ENCODE data around the gene ENAM. TPM values are rescaled to one million over a fixed set of nuclear protein-coding genes. Genes with fewer than 3 reads are reported as not detected.
"Not testable (repeated sequence)": the region's sequence is repeated elsewhere in the genome, so short reads cannot be mapped to it uniquely, and the experiment has no call there.

ENAM gene
- total and polyA plus RNA-seq, 2 experiments from 2014 or later = not detected

DNA sequence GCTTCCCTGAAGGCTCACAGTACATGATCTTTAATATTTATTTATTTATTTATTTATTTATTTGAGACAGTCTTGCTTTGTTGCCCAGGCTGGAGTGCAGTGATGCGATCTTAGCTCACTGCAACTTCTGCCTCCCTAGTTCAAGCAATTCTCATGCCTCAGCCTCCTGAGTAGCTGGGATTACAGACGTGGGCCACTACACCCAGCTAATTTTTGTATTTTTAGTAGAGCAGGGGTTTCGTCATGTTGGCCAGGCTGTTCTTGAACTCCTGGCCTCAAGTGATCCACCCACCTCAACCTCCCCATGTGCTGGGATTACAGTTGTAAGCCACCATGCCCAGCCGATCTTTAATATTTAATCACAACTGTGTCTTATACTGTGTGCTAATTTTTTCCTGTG is 22.2 kb downstream of the ENAM start:
- not testable (repeated sequence) for H3K4me1 Mint-ChIP-seq; H4K20me1 ChIP-seq (replicated peaks; ENCODE audit: insufficient read depth); H3K9me3 Mint-ChIP-seq; H3K4me2 ChIP-seq; H3K36me3 Mint-ChIP-seq (ENCODE audit: low read depth); H3K79me2 ChIP-seq (replicated peaks; ENCODE audit: insufficient read depth); ATAC-seq; H3K4me3 ChIP-seq; H3K9me2 ChIP-seq (ENCODE audit: insufficient read depth); H3K27me3 ChIP-seq (ENCODE audit: insufficient read depth); H3K4me3 Mint-ChIP-seq; H3F3A ChIP-seq (replicated peaks; ENCODE audit: low read depth); H3K27ac ChIP-seq (ENCODE audit: low read depth); H2AFZ ChIP-seq; H3K4me1 ChIP-seq (ENCODE audit: insufficient read depth); H3K36me3 ChIP-seq (ENCODE audit: insufficient read depth); H3K27me3 Mint-ChIP-seq (ENCODE audit: insufficient read depth, low read depth, poor library complexity); H3K27ac Mint-ChIP-seq; DNase-seq (ENCODE audit: low spot score)

GRCh38 chr4:70651864-70652506 is 23.4 kb downstream of the ENAM start:
- Mint-ChIP-seq H3K4me1 (no peaks in the 10 kb centered on the region), H3K36me3 (ENCODE audit: low read depth) (no peaks in the 10 kb centered on the region), H3K27ac (no peak overlapping the region), H3K4me3 (no peak overlapping the region), H3K9me3 (no peaks in the 10 kb centered on the region), H3K27me3 (ENCODE audit: insufficient read depth, low read depth, poor library complexity) (no peaks in the 10 kb centered on the region)
- Histone ChIP-seq H4K20me1 (replicated peaks; ENCODE audit: insufficient read depth) (no peaks in the 10 kb centered on the region), H3K9me2 (ENCODE audit: insufficient read depth) (no peaks in the 10 kb centered on the region), H3K4me3 (no peak overlapping the region), H3K27ac (ENCODE audit: low read depth) (no peak overlapping the region), H3F3A (replicated peaks; ENCODE audit: low read depth) (no peaks in the 10 kb centered on the region), H3K4me2 (no peak overlapping the region), H2AFZ (peak overlapping the region; percentile 1), H3K36me3 (ENCODE audit: insufficient read depth) (no peaks in the 10 kb centered on the region), H3K4me1 (ENCODE audit: insufficient read depth) (no peaks in the 10 kb centered on the region), H3K27me3 (ENCODE audit: insufficient read depth) (no peaks in the 10 kb centered on the region), H3K79me2 (replicated peaks; ENCODE audit: insufficient read depth) (no peaks in the 10 kb centered on the region)
- peak; percentile 79 for DNase-seq (ENCODE audit: low spot score)
- ATAC-seq = peak; percentile 86
- no peak for TF ChIP-seq ZNF114 (CRISPR knock-in tag; IDR thresholded peaks at IDR 0.05)
- TF ChIP-seq, protein P1, sequence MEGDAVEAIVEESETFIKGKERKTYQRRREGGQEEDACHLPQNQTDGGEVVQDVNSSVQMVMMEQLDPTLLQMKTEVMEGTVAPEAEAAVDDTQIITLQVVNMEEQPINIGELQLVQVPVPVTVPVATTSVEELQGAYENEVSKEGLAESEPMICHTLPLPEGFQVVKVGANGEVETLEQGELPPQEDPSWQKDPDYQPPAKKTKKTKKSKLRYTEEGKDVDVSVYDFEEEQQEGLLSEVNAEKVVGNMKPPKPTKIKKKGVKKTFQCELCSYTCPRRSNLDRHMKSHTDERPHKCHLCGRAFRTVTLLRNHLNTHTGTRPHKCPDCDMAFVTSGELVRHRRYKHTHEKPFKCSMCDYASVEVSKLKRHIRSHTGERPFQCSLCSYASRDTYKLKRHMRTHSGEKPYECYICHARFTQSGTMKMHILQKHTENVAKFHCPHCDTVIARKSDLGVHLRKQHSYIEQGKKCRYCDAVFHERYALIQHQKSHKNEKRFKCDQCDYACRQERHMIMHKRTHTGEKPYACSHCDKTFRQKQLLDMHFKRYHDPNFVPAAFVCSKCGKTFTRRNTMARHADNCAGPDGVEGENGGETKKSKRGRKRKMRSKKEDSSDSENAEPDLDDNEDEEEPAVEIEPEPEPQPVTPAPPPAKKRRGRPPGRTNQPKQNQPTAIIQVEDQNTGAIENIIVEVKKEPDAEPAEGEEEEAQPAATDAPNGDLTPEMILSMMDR (conservative IDR thresholded peaks at IDR 0.05; ENCODE audit: low read depth in 2 of 2) = peak; percentile 62 to 65

DNA sequence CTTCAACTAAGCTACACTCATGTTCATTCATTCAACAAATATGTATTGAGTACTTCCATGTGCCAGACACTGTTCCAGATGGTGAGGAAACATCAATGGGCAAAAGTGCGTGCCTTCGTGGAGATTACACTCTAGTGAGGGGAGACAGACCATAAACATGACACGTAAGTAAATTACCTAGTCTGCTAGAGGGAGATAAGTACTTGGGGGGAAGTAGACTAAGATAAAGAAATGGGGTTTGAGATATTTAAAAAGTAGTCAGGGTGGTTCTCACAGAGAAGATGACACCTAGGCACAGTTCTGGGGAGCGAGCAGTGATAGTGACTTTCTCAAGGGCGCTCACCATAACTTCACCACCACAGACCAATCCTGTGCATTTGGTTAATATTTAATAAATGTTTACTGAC is 26.1 kb downstream of the ENAM start:
- Mint-ChIP-seq H3K36me3 (ENCODE audit: low read depth) (no peaks in the 10 kb centered on the region), H3K27ac (no peak overlapping the region), H3K27me3 (ENCODE audit: insufficient read depth, low read depth, poor library complexity) (no peaks in the 10 kb centered on the region), H3K4me3 (no peak overlapping the region), H3K4me1 (no peaks in the 10 kb centered on the region), H3K9me3 (no peaks in the 10 kb centered on the region)
- Histone ChIP-seq H3K4me1 (ENCODE audit: insufficient read depth) (no peaks in the 10 kb centered on the region), H4K20me1 (replicated peaks; ENCODE audit: insufficient read depth) (no peaks in the 10 kb centered on the region), H3K27me3 (ENCODE audit: insufficient read depth) (no peaks in the 10 kb centered on the region), H2AFZ (0 out of 2 replicates have a peak overlapping the region, but pooled peaks have one; percentile 7), H3K36me3 (ENCODE audit: insufficient read depth) (no peaks in the 10 kb centered on the region), H3K4me3 (no peak overlapping the region), H3K79me2 (replicated peaks; ENCODE audit: insufficient read depth) (no peaks in the 10 kb centered on the region), H3K4me2 (no peak overlapping the region), H3K27ac (ENCODE audit: low read depth) (no peak overlapping the region), H3K9me2 (ENCODE audit: insufficient read depth) (no peaks in the 10 kb centered on the region), H3F3A (replicated peaks; ENCODE audit: low read depth) (no peaks in the 10 kb centered on the region)
- ATAC-seq (no peak), DNase-seq (ENCODE audit: low spot score) (no peak)
- TF ChIP-seq, protein P1 (conservative IDR thresholded peaks at IDR 0.05; ENCODE audit: low read depth in 2 of 2) = no peak
- no peak for TF ChIP-seq JUNB (IDR thresholded peaks at IDR 0.05; ENCODE audit: unreplicated experiment)
- TF ChIP-seq ZNF114 (CRISPR knock-in tag; IDR thresholded peaks at IDR 0.05) = no peak
- TF ChIP-seq, protein P2, sequence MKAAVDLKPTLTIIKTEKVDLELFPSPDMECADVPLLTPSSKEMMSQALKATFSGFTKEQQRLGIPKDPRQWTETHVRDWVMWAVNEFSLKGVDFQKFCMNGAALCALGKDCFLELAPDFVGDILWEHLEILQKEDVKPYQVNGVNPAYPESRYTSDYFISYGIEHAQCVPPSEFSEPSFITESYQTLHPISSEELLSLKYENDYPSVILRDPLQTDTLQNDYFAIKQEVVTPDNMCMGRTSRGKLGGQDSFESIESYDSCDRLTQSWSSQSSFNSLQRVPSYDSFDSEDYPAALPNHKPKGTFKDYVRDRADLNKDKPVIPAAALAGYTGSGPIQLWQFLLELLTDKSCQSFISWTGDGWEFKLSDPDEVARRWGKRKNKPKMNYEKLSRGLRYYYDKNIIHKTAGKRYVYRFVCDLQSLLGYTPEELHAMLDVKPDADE (IDR thresholded peaks at IDR 0.05) = no peak
